Breast epithelium (tissue), 4 donors: ENCODE measurements around the gene FLAD1. TPM values are rescaled to one million over a fixed set of nuclear protein-coding genes. Genes with fewer than 3 reads are reported as not detected.

Source experiments
- DNase-seq, 2 donors: peaks; one replicate each; pipeline ENCODE4 v3.0.0-alpha.2; 2019; ENCODE audit warnings: low spot score in 2 of 2
- H3K27ac ChIP-seq, 2 donors: fragments of 200-600 bp; sonication (generic) in 1 of 2; one replicate each; pipeline ENCODE4 v1.5.1; 2016 to 2019; ENCODE audit warnings: mild to moderate bottlenecking in 1 of 2
- H3K27me3 ChIP-seq, 2 donors: fragments of 200-600 bp; sonication (generic) in 1 of 2; one replicate each; pipeline versions ENCODE4 v1.5.1 to v1.6.0; 2017 to 2019; ENCODE audit warnings: control low read depth in 1 of 2, mild to moderate bottlenecking in 1 of 2
- H3K36me3 ChIP-seq: fragments of 200-600 bp; one replicate; pipeline ENCODE4 v1.5.1; 2019
- H3K4me1 ChIP-seq, 2 donors: fragments of 200-600 bp; sonication (generic); one replicate each; pipeline ENCODE4 v1.5.1; 2016 to 2019; ENCODE audit warnings: control low read depth in 1 of 2
- H3K4me3 ChIP-seq, 3 donors: fragments of 200-600 bp; sonication (generic); 1 replicate in 2 of 3; 2 replicates in 1 of 3; pipeline ENCODE4 v1.5.1; 2016 to 2019; ENCODE audit warnings: mild to moderate bottlenecking in 3 of 3, moderate library complexity in 2 of 3
- H3K9me3 ChIP-seq, 2 donors: fragments of 200-600 bp; sonication (generic) in 1 of 2; one replicate each; pipeline ENCODE4 v1.5.1; 2016 to 2019; ENCODE audit warnings: control low read depth in 1 of 2
- POLR2A ChIP-seq: fragments of 450-650 bp; IDR thresholded peaks from one replicate; pipeline ENCODE4 v1.6.1; 2016; ENCODE audit warnings: antibody characterized with exemption, mild to moderate bottlenecking, moderate library complexity
- POLR2AphosphoS5 ChIP-seq, 3 donors: sonication (generic); formaldehyde crosslinking; IDR thresholded peaks; one replicate each; pipeline ENCODE4 v1.6.1; 2017; ENCODE audit warnings: antibody characterized with exemption in 3 of 3
- intact Hi-C: fragments of 100-400 bp; cut with DNase I; formaldehyde crosslinking; loops from one replicate; pipeline ENCODE4 v1.15.1; 2023; ENCODE audit warnings: low total_unique reads
- total RNA-seq, 3 donors: library from RNA; depleted of rRNA; stranded (reverse); fragments of >200 nt; gene quantifications; one replicate each; pipeline ENCODE4 v1.1.0, GENCODE V29; 2016
- TF ChIP-seq, protein P1 (sequence below), 3 donors: fragments of 450-650 bp; IDR thresholded peaks; one replicate each; pipeline ENCODE4 v1.5.1; 2016 to 2017; ENCODE audit warnings: antibody characterized with exemption in 3 of 3, mild to moderate bottlenecking in 3 of 3, moderate library complexity in 3 of 3

FLAD1 gene
- total RNA-seq, 3 donors from 2014 or later: 27.0 to 42.7 (median 39.3) TPM

DNA sequence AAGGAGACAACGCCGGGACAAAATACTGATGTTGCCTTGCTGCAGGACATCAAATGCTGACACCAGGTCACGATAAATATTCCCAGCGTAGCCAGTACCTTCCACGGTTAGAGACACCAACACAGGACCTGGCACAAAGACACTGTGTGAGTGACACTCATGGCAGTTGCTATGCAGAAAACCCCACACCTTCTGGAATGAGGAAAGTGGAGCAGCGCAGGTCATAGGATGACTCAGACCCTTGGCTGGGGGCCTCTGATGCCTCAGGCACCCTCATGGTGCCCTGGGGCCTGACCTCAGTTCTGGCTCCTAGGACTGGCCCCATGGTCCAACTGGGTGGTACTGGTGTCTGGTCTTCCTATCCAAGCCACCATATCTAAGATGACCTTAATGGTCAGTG, 43.4 kb downstream of the FLAD1 start:
- Histone ChIP-seq H3K9me3 (no peaks in the 10 kb centered on the region), H3K4me1 (peaks cover 0 to 3% of the 10 kb centered on the region in 2 donors), H3K36me3 (no peaks in the 10 kb centered on the region), H3K27me3 (no peaks in the 10 kb centered on the region), H3K27ac (peak overlapping the region in 1 of 2 donors; percentile 58), H3K4me3 (no peak overlapping the region)
- intact Hi-C loops: no loop called here
- DNase-seq: no peak
- TF ChIP-seq POLR2A: no peak
- TF ChIP-seq, protein P1, sequence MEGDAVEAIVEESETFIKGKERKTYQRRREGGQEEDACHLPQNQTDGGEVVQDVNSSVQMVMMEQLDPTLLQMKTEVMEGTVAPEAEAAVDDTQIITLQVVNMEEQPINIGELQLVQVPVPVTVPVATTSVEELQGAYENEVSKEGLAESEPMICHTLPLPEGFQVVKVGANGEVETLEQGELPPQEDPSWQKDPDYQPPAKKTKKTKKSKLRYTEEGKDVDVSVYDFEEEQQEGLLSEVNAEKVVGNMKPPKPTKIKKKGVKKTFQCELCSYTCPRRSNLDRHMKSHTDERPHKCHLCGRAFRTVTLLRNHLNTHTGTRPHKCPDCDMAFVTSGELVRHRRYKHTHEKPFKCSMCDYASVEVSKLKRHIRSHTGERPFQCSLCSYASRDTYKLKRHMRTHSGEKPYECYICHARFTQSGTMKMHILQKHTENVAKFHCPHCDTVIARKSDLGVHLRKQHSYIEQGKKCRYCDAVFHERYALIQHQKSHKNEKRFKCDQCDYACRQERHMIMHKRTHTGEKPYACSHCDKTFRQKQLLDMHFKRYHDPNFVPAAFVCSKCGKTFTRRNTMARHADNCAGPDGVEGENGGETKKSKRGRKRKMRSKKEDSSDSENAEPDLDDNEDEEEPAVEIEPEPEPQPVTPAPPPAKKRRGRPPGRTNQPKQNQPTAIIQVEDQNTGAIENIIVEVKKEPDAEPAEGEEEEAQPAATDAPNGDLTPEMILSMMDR (IDR thresholded peaks at IDR 0.05): no peak
- TF ChIP-seq POLR2AphosphoS5 (IDR thresholded peaks at IDR 0.05): no peak

DNA sequence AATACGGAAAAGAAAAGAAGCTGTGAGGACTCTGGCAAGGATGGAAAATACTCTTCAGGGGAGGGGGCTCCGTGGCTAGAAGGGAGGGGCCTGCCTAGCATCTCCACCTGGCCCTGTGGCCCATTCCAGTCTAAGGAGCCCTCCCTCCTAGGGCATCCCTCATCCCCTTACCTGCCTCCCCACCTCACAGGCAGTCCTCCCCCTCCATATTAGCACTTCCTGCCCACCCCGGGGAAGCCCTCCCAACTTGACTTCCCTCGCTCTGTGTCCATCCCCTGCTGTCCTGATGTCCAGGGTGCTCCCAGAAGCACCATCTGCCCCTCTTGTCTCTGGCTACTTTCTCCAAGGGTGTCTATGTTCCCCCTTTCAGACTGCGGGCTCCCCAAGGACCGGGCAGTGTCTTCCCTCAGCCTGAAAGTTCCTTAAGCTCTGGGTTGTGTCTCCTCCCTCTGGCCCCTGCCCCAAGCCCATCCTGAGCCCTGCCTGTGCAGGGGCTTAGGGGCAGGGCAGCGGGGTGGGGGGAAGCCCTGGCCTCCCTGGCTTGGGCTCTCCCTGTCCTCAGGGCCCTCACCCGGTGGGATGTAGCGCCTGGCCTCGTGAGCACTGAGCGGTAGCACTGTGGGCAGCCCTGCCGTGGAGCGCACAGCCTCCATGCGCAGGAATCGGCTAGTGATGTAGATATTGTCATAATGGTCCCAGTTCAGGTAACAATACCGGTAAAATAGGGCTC, 46.5 kb downstream of the FLAD1 start:
- TF ChIP-seq, protein P1 (IDR thresholded peaks at IDR 0.05): no peak
- TF ChIP-seq POLR2AphosphoS5 (IDR thresholded peaks at IDR 0.05) (no peak), POLR2A (no peak)
- no peak overlapping the region for H3K4me3 ChIP-seq
- intact Hi-C loops: no loop called here
- H3K36me3 ChIP-seq: no peaks in the 10 kb centered on the region
- no peaks in the 10 kb centered on the region for H3K27me3 ChIP-seq
- H3K27ac ChIP-seq: no peak overlapping the region
- no peak for DNase-seq
- H3K9me3 ChIP-seq: no peaks in the 10 kb centered on the region
- no peaks in the 10 kb centered on the region for H3K4me1 ChIP-seq

DNA sequence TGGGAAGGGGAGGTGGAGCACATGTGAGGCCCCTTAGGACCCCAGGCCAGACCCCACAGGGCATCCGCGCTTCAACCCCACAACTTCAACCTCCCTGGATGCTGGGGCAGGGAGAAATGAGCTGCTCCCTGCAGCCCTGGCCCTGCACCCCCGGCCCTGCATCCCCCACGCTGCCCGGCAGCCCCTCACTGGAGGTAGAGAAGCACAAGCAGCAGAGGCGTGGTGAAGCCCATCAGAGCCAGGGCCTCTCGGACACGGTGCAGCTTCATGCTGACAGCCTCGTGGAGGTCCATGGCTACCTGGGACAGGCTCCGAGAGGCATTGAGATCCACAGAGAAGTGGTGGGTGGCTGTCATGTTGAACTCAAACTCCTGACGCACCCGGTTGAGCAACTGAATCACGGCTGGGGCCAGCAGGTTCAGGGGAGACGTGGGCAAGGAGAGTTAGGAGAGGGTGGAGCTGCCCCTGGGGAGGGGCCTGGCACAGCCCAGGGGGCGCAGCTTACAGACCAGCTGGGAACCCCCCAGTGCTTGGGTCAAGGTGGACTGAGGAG, 47.2 kb downstream of the FLAD1 start:
- TF ChIP-seq, protein P1 (IDR thresholded peaks at IDR 0.05): no peak
- TF ChIP-seq POLR2AphosphoS5 (IDR thresholded peaks at IDR 0.05) (no peak), POLR2A (no peak)
- Histone ChIP-seq H3K36me3 (no peaks in the 10 kb centered on the region), H3K4me1 (no peaks in the 10 kb centered on the region), H3K4me3 (no peak overlapping the region), H3K9me3 (no peaks in the 10 kb centered on the region), H3K27me3 (no peaks in the 10 kb centered on the region), H3K27ac (no peak overlapping the region)
- intact Hi-C loops: no loop called here
- no peak for DNase-seq

DNA sequence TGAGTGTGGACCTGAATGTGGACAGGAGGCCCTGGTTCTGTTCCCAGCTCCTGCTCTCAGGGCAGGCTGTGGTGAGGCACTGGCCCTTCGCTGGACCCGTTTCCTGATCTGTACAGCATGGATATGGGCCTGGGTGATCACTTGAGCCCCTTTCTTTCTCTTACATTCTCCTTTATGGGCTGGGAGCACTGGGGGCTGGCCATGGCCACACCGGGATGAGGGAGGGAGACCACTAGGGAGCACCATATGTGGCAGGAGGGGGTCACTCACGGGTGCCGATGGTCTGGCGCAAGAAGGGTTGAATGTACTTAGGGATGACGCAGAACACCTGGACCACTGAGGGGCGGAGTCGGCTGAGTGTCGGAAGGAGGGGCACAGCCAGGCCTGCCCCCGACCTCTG, 47.8 kb downstream of the FLAD1 start:
- no peaks in the 10 kb centered on the region for H3K4me1 ChIP-seq
- intact Hi-C loops: no loop called here

DNA sequence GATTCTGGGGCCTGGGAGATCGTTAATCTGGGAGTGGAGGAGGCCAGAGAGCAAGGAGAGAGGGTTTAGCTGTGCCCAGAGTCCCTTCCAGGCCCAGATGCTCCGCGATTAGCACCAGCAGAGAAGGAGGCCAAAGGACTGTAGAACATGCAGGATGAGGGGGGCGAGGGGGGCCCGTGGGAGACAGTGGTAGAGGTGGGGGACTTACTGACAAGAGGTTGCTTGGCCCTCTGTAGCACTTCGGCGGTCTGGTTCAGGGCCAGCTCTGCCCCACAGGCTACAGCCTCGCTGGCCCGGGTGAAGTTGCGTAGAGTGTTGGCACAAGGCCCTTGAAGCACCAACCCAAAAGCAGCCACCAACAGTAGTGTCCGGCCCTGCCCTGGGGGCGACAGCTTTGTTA, 49.7 kb downstream of the FLAD1 start:
- H3K4me1 ChIP-seq: no peaks in the 10 kb centered on the region
- no peaks in the 10 kb centered on the region for H3K36me3 ChIP-seq
- no peak for DNase-seq
- intact Hi-C loops: no loop called here
- no peaks in the 10 kb centered on the region for H3K27me3 ChIP-seq
- TF ChIP-seq, protein P1 (IDR thresholded peaks at IDR 0.05): no peak
- TF ChIP-seq POLR2AphosphoS5 (IDR thresholded peaks at IDR 0.05): no peak
- no peak for TF ChIP-seq POLR2A
- no peaks in the 10 kb centered on the region for H3K9me3 ChIP-seq
- H3K27ac ChIP-seq: no peak overlapping the region
- H3K4me3 ChIP-seq: no peak overlapping the region

More for the DNA sequence above, 47.8 kb downstream of the FLAD1 start:
- H3K9me3 ChIP-seq: no peaks in the 10 kb centered on the region
- no peaks in the 10 kb centered on the region for H3K36me3 ChIP-seq
- no peaks in the 10 kb centered on the region for H3K27me3 ChIP-seq
- TF ChIP-seq POLR2AphosphoS5 (IDR thresholded peaks at IDR 0.05) (no peak), POLR2A (no peak)
- TF ChIP-seq, protein P1 (IDR thresholded peaks at IDR 0.05): no peak
- H3K27ac ChIP-seq: no peak overlapping the region
- DNase-seq: no peak
- no peak overlapping the region for H3K4me3 ChIP-seq
